Mesothelial cell of epicardium (in vitro differentiated cells): ENCODE data around the gene EBI3. TPM values are rescaled to one million over a fixed set of nuclear protein-coding genes. Genes with fewer than 3 reads are reported as not detected.
"Not testable (repeated sequence)": the region's sequence is repeated elsewhere in the genome, so short reads cannot be mapped to it uniquely, and the experiment has no call there.

Source experiments
- DNase-seq, 2 experiments: peaks; one replicate each; pipeline ENCODE4 v3.0.0; 2021; ENCODE audit warnings: low spot score in 2 of 2; ENCODE audit not compliant: unreplicated experiment in 2 of 2
- H3K27ac Mint-ChIP-seq: 2 replicates; pipeline ENCODE4 v1.8.0; 2021; ENCODE audit warnings: mixed read lengths
- H3K27me3 Mint-ChIP-seq: 2 replicates; pipeline ENCODE4 v1.8.0; 2021; ENCODE audit warnings: low read depth, mixed read lengths
- H3K36me3 Mint-ChIP-seq: 2 replicates; pipeline ENCODE4 v1.8.0; 2021; ENCODE audit warnings: mixed read lengths
- H3K4me1 Mint-ChIP-seq: 2 replicates; pipeline ENCODE4 v1.8.0; 2021; ENCODE audit warnings: mixed read lengths
- H3K4me3 Mint-ChIP-seq: 2 replicates; pipeline ENCODE4 v1.8.0; 2021; ENCODE audit warnings: mild to moderate bottlenecking, moderate library complexity, mixed read lengths
- H3K9me3 Mint-ChIP-seq: 2 replicates; pipeline ENCODE4 v1.8.0; 2021; ENCODE audit warnings: mixed read lengths
- CTCF ChIP-seq: fragments of 200-600 bp; sonication (generic); IDR thresholded peaks from one replicate; pipeline ENCODE4 v1.5.0; 2021; ENCODE audit warnings: antibody characterized with exemption; ENCODE audit not compliant: unreplicated experiment
- total RNA-seq: library from RNA; stranded (reverse); gene quantifications from 3 replicates; pipeline ENCODE4 v1.2.1, GENCODE V29; 2021

Gene EBI3
- total RNA-seq, 1 donor from 2014 or later: 0.96 TPM

- Mint-ChIP-seq H3K4me1 (no peaks in the 10 kb centered on the region), H3K36me3 (no peaks in the 10 kb centered on the region), H3K27ac (no peak overlapping the region), H3K27me3 (peaks cover 6% of the 10 kb centered on the region), H3K9me3 (no peaks in the 10 kb centered on the region), H3K4me3 (no peak overlapping the region)
- DNase-seq: no peak
- TF ChIP-seq CTCF: no peak
Measured at GRCh38 chr19:4227771-4228170, 1.6 kb upstream of the EBI3 start.

GRCh38 chr19:4228765-4229178, 551 bp upstream of the EBI3 start:
- Mint-ChIP-seq H3K27me3 (peaks cover 6% of the 10 kb centered on the region), H3K36me3 (no peaks in the 10 kb centered on the region), H3K27ac (no peak overlapping the region), H3K4me1 (no peaks in the 10 kb centered on the region), H3K4me3 (no peak overlapping the region), H3K9me3 (no peaks in the 10 kb centered on the region)
- no peak for DNase-seq
- no peak for TF ChIP-seq CTCF

GRCh38 chr19:4230237-4230636, 914 bp downstream of the EBI3 start:
- H3K27me3 Mint-ChIP-seq, H3K36me3 Mint-ChIP-seq, H3K27ac Mint-ChIP-seq, H3K4me3 Mint-ChIP-seq, DNase-seq, H3K4me1 Mint-ChIP-seq, H3K9me3 Mint-ChIP-seq: not testable (repeated sequence)

- not testable (repeated sequence) for H3K9me3 Mint-ChIP-seq, H3K4me3 Mint-ChIP-seq, H3K4me1 Mint-ChIP-seq, H3K36me3 Mint-ChIP-seq, H3K27me3 Mint-ChIP-seq, H3K27ac Mint-ChIP-seq, DNase-seq
Measured at GRCh38 chr19:4231521-4231920, 2.2 kb downstream of the EBI3 start.

GRCh38 chr19:4232139-4232538, 2.8 kb downstream of the EBI3 start:
- H3K9me3 Mint-ChIP-seq, DNase-seq, H3K27me3 Mint-ChIP-seq, H3K4me1 Mint-ChIP-seq, H3K36me3 Mint-ChIP-seq, H3K27ac Mint-ChIP-seq, H3K4me3 Mint-ChIP-seq: not testable (repeated sequence)

GRCh38 chr19:4232614-4233281, 3.4 kb downstream of the EBI3 start:
- Mint-ChIP-seq H3K9me3 (no peaks in the 10 kb centered on the region), H3K4me1 (no peaks in the 10 kb centered on the region), H3K36me3 (no peaks in the 10 kb centered on the region), H3K27ac (no peak overlapping the region), H3K27me3 (peaks cover 5% of the 10 kb centered on the region), H3K4me3 (no peak overlapping the region)
- DNase-seq: no peak
- TF ChIP-seq CTCF: no peak

- H3K27me3 Mint-ChIP-seq: peaks cover 5% of the 10 kb centered on the region
Measured at GRCh38 chr19:4233282-4233853, 4.0 kb downstream of the EBI3 start.

More at GRCh38 chr19:4233282-4233853, 4.0 kb downstream of the EBI3 start:
- no peaks in the 10 kb centered on the region for H3K9me3 Mint-ChIP-seq
- no peak overlapping the region for H3K27ac Mint-ChIP-seq
- H3K36me3 Mint-ChIP-seq: no peaks in the 10 kb centered on the region
- no peak overlapping the region for H3K4me3 Mint-ChIP-seq
- peak; percentile 51 for TF ChIP-seq CTCF
- H3K4me1 Mint-ChIP-seq: no peaks in the 10 kb centered on the region
- peak in 1 of 2 experiments; percentile 64 for DNase-seq
